Stimulated activated CD8-positive, alpha-beta memory T cell treated with anti-CD3 and anti-CD28 coated beads, Interleukin-15, amount 100 ng/mL, for 24 hours (primary cell): Measurements from ENCODE around the gene SMAP2.

Experiments used
- DNase-seq: peaks from one replicate; pipeline ENCODE4 v3.0.0-alpha.2; 2020; ENCODE audit warnings: low read depth

SMAP2 gene

DNA sequence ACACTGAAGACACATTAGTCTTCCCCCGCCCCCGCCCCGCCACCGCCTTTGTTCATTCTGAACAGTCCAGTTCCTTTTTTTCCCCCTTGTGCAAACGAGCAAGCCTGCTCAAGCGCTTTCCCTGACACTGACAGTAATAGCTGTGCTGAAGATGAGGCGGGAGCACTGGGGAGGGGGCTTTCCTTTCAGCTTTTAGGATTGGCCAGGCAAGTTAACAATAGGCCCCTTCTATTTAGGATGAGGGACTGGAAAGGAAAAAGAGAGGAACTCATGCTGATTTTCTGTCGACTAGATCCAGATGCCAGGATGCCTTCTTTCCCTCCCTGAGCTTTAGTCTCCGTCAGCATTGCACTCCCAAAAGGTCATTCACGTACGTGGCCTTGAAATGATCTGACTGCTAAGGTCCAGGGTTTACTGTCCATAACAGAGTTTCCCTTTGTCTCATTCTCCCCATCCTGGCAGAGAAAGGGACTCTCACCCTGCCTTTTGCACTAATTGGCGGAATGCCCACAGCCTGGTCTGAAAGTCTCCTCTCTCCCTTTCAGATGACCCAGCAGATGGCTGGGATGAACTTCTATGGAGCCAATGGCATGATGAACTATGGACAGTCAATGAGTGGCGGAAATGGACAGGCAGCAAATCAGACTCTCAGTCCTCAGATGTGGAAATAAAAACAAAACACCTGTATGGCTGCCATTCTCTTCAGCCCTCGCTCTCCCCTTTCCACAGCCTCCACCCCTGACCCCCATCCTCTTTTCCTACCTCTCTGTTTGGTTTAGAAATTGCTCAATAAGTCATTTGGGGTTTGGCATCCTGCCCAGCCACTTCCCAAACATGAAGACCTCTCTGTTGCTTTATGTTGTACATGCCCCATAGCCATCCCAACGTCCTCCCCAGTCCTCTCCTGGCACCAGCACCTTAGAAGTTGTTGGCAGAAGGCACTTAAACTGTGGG, 48.2 kb downstream of the SMAP2 start:
- no peak for DNase-seq

DNA sequence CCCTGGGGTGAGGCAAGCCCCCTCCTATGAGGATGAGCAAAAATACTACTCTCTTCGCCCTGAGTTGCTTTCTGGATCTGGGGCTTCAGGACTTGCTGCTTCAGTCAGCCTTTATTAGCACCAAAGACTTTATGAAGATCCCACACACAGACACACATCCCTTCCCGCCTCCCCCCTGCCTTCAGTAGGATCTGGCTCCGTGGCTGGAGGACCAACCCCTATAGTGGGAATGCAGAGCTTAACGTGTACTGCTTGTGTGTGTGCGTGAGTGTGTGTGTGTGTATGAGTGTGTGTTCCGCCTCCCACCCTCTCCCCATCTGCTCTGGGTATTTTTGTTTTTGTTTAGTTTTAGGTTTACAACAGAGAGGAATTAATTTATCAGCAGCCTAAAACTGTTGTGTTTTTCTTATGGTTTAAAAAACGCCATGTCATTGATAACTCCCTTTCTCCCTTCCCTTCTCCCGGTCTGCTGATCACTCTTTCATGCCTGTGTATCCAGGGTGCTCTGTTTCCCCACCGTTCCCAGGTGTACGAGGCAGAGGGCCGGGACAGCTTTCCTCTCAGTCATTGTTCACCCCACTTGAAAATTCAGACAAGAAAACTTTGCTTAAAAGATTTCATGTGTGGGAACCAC, 49.2 kb downstream of the SMAP2 start:
- no peak for DNase-seq

DNA sequence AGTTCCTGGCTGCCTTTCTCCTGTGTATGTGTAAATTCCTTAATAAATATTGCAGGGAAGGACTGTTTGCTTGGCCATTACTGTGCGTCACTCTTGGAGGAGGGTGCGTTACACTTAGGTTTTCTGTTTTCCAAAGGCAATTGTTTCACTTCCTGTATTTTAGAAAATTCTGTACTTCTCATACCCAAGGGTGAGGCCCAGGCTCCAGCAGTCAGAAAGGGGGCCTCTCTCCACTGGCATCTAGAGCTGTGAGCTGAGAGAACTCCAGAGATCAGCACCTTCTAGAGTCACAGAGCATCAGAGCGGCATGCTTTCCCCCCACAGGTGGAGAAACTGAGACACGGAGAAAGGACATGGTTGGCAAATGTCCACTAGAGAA, 49.7 kb downstream of the SMAP2 start:
- no peak for DNase-seq

DNA sequence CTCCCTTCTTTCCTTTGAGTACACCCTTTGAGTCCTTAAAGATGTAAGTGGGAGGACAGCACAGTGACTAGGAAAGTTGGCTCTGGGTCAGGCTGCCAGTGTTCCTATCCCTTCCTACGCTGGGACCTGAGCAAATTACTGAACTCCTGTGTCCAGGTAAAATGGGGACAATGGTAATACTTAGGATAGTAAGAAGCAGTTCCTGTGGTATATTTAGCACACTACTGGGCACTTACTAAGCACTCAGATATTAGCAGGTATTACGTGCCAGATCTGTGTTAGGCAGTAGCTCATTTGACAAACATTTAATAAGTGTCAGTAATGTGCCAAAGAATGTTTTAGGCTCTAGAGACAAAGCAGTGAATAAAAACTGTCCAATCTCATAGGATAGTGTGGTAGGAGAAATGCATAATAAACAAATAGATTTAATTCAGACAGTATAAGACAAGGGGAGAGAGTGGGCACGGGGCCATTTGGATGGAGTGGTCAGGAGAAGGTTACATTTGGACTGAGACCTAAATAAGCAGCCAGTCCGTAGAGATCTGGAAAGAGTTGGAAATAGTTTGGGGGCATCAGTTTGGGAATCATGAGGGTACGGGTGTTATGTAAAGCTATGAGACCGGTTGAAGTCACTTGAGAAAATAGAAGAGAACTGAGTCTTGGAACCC, 50.6 kb downstream of the SMAP2 start:
- DNase-seq: no peak

DNA sequence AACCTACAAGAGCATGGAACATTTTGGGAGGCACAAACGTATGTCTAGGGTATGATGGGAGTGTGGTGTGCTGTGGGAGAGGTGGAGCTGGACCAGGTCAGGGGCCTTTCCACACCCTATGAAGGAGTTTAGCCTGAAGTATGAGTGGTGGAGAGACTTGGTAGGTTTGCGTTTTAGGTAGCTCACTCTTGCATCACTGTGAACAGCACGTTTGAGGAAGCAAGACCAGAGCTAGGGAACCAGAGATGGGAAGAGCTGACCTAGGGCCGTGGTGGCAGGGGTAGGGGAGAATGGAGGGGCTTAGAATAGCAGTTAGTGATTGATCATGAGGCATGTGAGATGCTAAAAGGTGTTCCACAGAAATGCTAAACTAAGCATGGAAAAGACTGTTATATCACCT, 51.7 kb downstream of the SMAP2 start:
- DNase-seq: no peak

DNA sequence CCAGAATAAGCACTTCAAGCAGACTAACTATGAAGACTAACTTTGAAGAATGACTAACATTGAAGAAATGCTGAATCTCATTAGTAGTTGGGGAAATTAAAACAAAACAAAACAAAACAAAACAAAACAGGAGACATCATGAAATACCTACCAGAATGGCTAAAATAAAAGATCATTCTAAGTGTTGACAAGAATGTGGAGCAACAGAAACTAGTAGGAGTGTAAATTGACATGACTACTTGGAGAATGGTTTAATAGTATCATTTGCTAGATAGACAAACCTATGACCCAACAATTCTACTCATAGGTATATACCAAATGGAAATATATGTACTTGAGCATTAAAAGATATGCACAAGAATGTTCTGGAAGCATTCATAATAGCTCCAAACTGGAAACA, 57.9 kb downstream of the SMAP2 start:
- no peak for DNase-seq

DNA sequence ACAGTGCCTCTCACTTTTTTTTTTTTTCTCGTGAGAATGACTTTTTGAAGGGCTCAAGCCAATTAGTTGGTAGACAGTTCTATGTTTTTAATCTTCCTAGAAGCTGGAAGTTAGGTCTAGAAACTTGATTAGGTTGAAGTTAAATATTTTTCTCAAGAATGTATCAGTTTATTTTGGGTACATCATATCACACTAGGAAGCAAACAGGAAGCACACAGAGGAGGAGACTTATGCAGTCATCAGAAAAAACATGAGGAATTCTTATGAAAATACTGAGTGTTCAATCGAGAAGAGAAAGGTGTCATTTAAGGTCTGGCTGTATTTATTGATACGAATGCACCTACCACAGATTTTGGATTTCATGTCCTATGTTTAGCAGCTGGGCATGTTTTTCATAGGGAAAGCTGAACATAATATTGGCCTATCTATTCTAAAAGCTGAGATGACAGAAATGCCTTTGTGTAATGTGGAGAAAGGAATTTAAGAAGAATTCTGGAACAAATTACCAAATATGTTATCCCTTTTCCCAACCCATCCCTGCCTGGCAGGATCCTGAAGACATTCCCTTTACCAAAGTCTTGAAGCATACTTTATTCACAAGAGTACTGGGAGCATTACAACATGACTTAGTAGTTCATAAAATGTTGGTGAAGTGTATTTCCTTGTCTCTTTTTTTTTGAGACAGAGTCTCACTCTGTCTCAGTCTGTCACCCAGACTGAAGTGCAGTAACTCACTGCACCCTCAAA, 59.3 kb downstream of the SMAP2 start:
- DNase-seq: no peak

DNA sequence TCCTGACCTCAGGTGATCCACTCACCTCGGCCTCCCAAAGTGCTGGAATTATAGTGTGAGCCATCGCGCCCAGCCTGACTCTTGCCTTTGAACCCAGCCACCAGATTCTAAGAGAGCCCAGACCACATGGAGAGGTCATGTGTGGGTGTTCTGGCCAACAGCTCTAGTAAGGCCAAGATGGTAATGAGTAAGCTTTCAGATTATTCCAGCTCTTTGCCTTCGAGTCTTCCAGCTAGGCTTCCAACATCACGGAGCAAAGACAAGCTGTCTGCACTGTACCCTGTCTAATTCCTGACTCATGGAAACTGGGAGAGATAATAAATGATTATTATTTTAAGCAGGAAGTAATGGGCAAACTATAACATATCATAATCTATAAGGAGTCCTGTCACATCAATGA, 61.9 kb downstream of the SMAP2 start:
- DNase-seq: no peak

DNA sequence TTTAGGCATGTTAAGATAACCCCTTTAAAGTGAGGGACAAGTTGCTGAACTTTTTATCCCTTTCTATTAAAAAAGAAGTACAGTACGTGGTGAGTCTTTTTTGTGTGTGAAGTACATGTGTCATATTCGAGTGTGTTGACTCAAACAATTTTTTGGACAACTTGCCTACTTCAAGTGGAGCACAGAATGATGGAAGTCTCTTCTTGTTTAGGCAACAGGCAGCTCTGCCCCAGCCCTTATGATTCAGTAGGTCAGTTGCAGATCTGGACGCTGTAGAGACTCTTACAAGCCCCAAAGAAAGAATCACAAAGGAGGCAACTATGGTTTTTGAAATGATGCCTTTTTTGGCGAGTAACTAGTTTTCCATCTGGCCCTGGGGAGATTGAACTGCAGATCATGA, 62.3 kb downstream of the SMAP2 start:
- no peak for DNase-seq

DNA sequence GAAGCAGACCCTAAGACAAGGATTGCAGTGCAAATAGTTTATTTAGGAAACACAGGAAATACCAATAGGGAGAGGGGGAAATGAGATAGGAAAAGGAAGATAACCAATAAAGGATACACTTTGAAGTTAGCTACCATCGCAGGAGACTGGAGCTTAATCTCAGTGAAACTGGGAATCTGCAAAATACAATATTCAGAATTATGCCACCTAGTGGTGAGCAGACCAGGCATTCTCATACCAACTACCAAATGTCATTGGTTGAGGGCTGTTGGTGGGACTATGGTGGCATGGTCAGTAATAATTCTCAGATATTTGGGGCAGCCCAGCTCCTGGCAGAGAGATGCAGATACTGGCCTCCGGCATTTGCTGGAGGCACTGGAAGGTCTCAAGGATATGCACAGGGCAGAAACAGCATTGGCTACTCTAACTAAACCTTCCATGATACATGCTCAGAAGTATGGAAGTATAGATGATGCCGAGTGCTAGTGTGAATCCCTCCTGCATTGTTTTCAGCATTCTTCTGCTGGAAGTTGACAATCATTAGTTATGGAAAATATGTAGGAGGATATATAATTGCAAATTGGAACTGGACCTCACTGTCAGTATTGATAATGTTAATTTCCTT, 65.0 kb downstream of the SMAP2 start:
- DNase-seq: no peak

DNA sequence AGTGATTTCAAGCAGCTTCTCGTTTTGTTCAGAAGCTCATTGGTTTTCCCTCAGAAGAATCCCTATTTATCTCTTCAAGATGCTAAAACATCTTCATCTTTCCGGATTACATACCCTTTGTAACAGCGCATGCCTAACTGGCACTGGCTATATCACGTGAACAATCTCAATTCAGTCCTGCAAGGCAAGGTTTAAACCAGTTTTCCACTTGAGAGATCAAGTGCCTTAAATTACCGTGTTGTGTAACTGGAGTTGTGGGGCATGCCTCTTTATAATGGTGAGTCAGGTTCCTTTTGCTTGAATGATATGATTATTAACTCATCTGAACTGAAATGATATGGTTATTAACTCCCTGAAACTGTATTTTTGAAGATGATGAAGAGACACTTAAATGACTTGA, 65.7 kb downstream of the SMAP2 start:
- DNase-seq: no peak

DNA sequence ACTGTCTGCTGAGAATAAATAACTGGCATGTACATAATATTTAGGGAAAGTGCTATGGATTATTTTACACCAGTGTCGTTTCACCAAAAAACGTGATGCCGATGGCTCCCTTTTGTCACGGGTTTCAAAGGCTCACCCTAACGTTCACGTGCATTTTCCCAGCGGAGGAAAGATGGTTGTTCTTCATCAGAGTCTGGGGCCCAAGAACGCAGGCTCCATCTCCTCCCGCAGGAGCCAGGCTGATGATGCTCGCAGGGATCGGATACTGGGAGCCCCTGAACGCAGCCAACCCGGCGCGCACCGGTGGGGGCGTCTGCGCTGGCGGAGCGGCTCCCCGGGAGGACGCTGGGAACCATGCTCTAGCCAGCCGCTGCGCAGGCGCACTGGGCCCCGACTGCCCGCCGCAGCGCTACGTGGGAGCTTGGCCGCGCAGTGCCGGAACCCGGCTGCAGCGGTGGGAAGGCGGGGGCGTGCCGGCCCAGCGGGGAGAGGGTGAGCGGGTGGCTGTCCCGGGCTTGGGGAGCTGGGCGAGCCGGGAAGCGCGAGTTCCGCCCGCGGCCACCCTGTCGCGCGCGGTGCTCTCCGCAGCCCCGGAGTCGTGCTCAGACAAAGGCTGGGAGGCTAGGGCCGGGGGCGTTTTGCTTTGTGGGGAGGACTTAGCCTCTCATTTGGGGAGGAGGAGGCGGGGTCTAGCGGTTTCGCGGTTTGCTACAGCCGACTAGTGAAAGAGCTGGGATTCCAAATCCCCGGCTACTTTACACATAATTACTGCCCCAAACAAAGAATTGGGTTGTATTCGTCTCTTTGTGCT, 76.4 kb downstream of the SMAP2 start, which contains the start of gene ZFP69B:
TSS of gene ZFP69B (plus strand) at position 793 of the 811 bp plus-strand sequence. CDS start 486 bp downstream, outside the sequence.
- peak; percentile 83 for DNase-seq

DNA sequence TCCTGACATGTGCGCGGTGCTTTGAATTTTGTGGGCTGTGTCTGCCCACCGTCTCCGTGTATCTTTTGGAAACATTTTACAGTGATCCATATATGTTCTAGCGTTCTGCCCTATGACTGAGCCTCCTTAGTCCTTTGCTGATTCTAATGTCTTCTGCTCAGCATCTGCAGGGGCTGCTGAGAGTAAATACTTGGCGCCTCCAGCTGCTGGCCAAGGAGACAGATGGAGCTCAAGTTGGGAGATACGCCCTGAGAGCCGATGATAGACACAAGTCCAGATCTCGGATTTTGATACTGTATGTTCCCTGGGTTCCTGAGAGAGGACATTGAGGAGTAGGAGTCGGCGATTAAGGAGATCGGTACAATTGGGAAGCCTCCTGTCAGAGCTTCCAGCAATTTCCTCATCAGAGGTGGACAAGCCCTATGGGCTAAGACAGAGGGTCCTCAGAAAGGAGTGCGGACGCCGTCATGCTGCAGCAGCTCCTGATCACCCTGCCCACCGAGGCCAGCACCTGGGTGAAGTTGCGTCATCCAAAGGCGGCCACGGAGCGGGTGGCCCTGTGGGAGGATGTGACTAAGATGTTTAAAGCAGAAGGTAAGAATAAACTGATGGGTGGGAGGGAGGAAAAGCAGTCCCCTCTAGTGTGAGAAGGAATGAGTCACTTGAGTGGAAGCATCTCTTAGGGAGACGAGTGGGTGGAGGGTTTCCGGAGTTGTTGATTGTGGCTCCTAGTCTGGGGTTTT, 77.1 kb downstream of the SMAP2 start:
- DNase-seq: peak; percentile 45

DNA sequence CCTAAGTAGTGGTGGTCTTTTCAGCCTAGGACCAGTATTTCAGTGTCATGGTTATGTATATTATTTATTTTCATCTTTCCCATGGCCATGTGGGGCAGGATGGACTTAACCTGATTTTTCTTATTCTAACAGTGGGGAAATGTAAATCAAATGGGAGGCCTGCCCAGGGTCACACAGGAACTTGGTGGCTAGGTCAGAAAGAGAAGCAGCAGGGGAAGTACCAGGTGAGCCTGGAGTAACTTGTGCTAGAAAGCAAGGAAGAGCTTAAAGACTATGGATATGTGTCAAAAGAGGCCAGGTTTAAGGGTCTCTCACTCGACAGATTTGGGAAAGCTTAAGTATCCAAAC, 77.7 kb downstream of the SMAP2 start:
- no peak for DNase-seq

DNA sequence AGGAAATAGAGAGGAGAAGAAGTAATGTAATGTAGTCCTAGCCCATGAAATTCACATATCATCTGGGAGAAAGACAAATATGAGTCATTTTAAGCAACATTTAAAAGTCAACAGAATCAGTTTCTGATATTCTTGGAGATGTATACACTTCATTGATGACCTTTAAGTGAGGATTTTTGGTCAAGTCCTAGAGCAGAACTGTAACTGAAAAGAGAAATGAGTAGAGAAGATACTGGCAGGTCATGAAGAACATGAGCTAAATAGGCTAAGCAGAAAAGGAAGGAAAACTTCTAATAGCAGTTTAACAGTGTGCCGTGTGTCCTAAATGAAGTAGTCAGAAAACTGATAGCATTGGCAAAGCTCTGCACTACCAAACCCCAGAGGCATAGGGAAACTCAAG, 81.3 kb downstream of the SMAP2 start:
- DNase-seq: no peak

DNA sequence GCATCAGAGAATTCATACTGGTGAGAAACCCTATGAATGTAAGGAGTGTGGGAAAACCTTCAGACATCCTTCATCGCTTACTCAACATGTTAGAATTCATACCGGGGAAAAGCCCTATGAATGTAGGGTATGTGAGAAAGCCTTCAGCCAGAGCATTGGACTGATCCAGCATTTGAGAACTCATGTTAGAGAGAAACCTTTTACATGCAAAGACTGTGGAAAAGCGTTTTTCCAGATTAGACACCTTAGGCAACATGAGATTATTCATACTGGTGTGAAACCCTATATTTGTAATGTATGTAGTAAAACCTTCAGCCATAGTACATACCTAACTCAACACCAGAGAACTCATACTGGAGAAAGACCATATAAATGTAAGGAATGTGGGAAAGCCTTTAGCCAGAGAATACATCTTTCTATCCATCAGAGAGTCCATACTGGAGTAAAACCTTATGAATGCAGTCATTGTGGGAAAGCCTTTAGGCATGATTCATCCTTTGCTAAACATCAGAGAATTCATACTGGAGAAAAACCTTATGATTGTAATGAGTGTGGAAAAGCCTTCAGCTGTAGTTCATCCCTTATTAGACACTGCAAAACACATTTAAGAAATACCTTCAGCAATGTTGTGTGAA, 89.5 kb downstream of the SMAP2 start:
- no peak for DNase-seq

DNA sequence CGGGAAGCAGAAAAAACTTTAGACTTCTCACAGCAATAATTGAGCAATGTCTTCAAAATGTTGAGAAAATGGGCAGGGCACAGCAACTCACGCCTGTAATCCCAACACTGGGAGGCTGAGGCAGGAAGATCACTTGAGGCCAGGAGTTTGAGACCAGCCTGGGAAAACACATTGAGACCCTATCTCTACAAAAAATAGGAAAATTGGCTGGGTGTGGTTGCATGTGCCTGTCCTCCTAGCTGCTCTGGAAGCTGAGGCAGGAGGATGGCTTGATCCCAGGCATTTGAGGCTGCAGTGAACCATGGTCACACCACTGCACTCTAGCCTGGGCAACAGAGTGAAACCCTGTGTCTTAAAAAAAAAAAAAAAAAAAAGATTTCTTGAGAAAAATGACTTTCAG, 95.8 kb downstream of the SMAP2 start:
- DNase-seq: no peak
